Measurements from ENCODE around the gene TPK1. TPM values are rescaled to one million over a fixed set of nuclear protein-coding genes. Genes with fewer than 3 reads are reported as not detected.

TPK1 gene
- total and polyA plus RNA-seq, 2 of the 8 experiments (the other 6 are each of a cell fraction or from before 2014, with no cell fraction given), result 1.9 to 2.7 TPM

- Histone ChIP-seq H3K4me1 (replicated peaks in 1 of 4; ENCODE audit: control insufficient read depth in 3 of 4, insufficient read depth in 4 of 4, low read length in 3 of 4) (no peaks in the 10 kb centered on the region), H2BK120ac (replicated peaks; ENCODE audit: low read depth, low read length) (no peak overlapping the region), H3K4me2 (ENCODE audit: insufficient read depth in 1 of 2, low read depth in 2 of 2, low read length in 2 of 2) (no peak overlapping the region), H4K8ac (ENCODE audit: extremely low read depth, insufficient read depth, low read length) (no peak overlapping the region), H3K18ac (ENCODE audit: extremely low read depth, low read length) (no peak overlapping the region), H4K20me1 (replicated peaks in 1 of 2; ENCODE audit: control insufficient read depth in 1 of 2, insufficient read depth in 2 of 2, low read length in 2 of 2) (no peaks in the 10 kb centered on the region), H3K27ac (ENCODE audit: low read depth, low read length) (no peak overlapping the region), H3K4me3 (ENCODE audit: extremely low read depth in 1 of 4, insufficient read depth in 2 of 4, low read depth in 3 of 4, low read length in 4 of 4) (no peak overlapping the region), H3K9me3 (ENCODE audit: insufficient read depth in 2 of 2, low read depth in 1 of 2, low read length in 1 of 2) (no peaks in the 10 kb centered on the region), H2BK15ac (ENCODE audit: low read length) (no peak overlapping the region), H3K23ac (ENCODE audit: insufficient read length) (no peak overlapping the region), H3K23me2 (ENCODE audit: low read depth, low read length) (no peaks in the 10 kb centered on the region), H3K27me3 (replicated peaks in 1 of 4; ENCODE audit: control insufficient read depth in 3 of 4, extremely low read depth in 1 of 4, insufficient read depth in 3 of 4, low read length in 3 of 4) (no peaks in the 10 kb centered on the region), H4K91ac (replicated peaks; ENCODE audit: insufficient read length, low read length) (no peak overlapping the region), H3K79me1 (ENCODE audit: low read depth, low read length) (no peaks in the 10 kb centered on the region), H3K4ac (replicated peaks; ENCODE audit: insufficient read length, low read depth, low read length) (no peak overlapping the region), H3K79me2 (ENCODE audit: control insufficient read depth in 1 of 2, insufficient read depth in 2 of 2, low read length in 2 of 2) (no peaks in the 10 kb centered on the region), H2BK5ac (ENCODE audit: low read depth, low read length) (no peak overlapping the region), H2AFZ (ENCODE audit: low read length) (no peak overlapping the region), H2BK20ac (ENCODE audit: low read length) (no peak overlapping the region), H4K5ac (ENCODE audit: insufficient read length, low read depth, low read length) (no peak overlapping the region), H2AK5ac (ENCODE audit: low read depth, low read length) (no peak overlapping the region), H3K14ac (ENCODE audit: insufficient read length) (no peak overlapping the region), H3K9ac (replicated peaks in 1 of 4; ENCODE audit: extremely low read depth in 1 of 4, low read depth in 3 of 4, low read length in 3 of 4) (no peak overlapping the region), H2BK12ac (ENCODE audit: low read depth, low read length) (no peak overlapping the region), H3K36me3 (ENCODE audit: control insufficient read depth in 2 of 4, insufficient read depth in 4 of 4, low read length in 3 of 4) (no peaks in the 10 kb centered on the region), H3K56ac (replicated peaks; ENCODE audit: insufficient read length, low read depth, low read length) (no peak overlapping the region)
- 94% methylated on average over 3 of the region's 3 CpGs; no CpG with 5 or more reads in 1 of the 2 experiments for WGBS, 2 experiments (ENCODE audit: extremely low coverage in 1 of 2, insufficient coverage in 1 of 2, insufficient read length in 1 of 2, insufficient replicate concordance in 2 of 2, low coverage in 1 of 2, low lambda C conversion rate in 2 of 2, missing lambda C conversion rate in 1 of 2)
- DNase-seq (ENCODE audit: low read depth in 1 of 2, low spot score in 2 of 2) (no peak), FAIRE-seq (no peak)
- CTCF ChIA-PET (ENCODE audit: partially characterized antibody), result interaction anchor here (1.0 to 3.2 kb wide), 6 partner anchors 9 to 46 kb away, joined by 3 to 28 read pairs (median 6); no protein-coding TSS in a partner anchor
- POLR2A ChIA-PET (ENCODE audit: partially characterized antibody), result no interaction called here
- TF ChIP-seq TCF12 (IDR thresholded peaks at IDR 0.05; ENCODE audit: low read depth, low read length) (no peak), CBX5 (IDR thresholded peaks at IDR 0.05; ENCODE audit: low read depth, low read length) (no peak), POU5F1 (IDR thresholded peaks at IDR 0.05; ENCODE audit: low read depth, low read length) (no peak), FOSL1 (IDR thresholded peaks at IDR 0.05; ENCODE audit: insufficient read depth, low read depth, low read length) (no peak), EP300 (IDR thresholded peaks at IDR 0.05; ENCODE audit: borderline replicate concordance in 1 of 2, low read depth in 2 of 2, low read length in 2 of 2) (no peak), JUND (IDR thresholded peaks at IDR 0.05; ENCODE audit: low read length) (no peak), BACH1 (IDR thresholded peaks at IDR 0.05; ENCODE audit: low read length) (no peak), HDAC2 (IDR thresholded peaks at IDR 0.05; ENCODE audit: borderline replicate concordance in 1 of 2, low read depth in 2 of 2, low read length in 2 of 2) (no peak), EZH2 (IDR thresholded peaks at IDR 0.05; ENCODE audit: low read depth, low read length, severe bottlenecking) (no peak), RFX5 (IDR thresholded peaks at IDR 0.05; ENCODE audit: borderline replicate concordance, low read depth, low read length) (no peak), NANOG (IDR thresholded peaks at IDR 0.05; ENCODE audit: insufficient read depth, low read depth, low read length, poor library complexity, severe bottlenecking) (no peak), SP2 (IDR thresholded peaks at IDR 0.05; ENCODE audit: low read length) (no peak), GTF2F1 (IDR thresholded peaks at IDR 0.05; ENCODE audit: borderline replicate concordance, low read depth, low read length) (no peak), CREB1 (IDR thresholded peaks at IDR 0.05) (no peak), SP4 (IDR thresholded peaks at IDR 0.05; ENCODE audit: low read length) (no peak)
These were observed 397.1 kb downstream of the TPK1 start for GRCh38 chr7:144438759-144439158.

All from H1 (cell line).